NCI-H345 (cell line): ENCODE results near the gene ZNF300.
"Not testable (repeated sequence)": the region's sequence is repeated elsewhere in the genome, so short reads cannot be mapped to it uniquely, and the experiment has no call there.

Source experiments
- DNase-seq: peaks from one replicate; lab custom pipeline; 2025; lab: John Stamatoyannopoulos, UW

Gene ZNF300

GRCh38 chr5:150845185-150845859 lies 59.5 kb downstream of the ZNF300 start:
- DNase-seq = not testable (repeated sequence)
